Omental fat pad (tissue), 4 donors: ENCODE data around the gene TSHZ3. TPM values are rescaled to one million over a fixed set of nuclear protein-coding genes. Genes with fewer than 3 reads are reported as not detected.

Source experiments
- ATAC-seq: fragments of 150-250 bp; one replicate; pipeline ENCODE4 v1.9.1; 2016; ENCODE audit warnings: mild to moderate bottlenecking, moderate library complexity; ENCODE audit not compliant: low FRiP score
- DNase-seq: peaks from one replicate; pipeline ENCODE4 v3.0.0-alpha.2; 2019; ENCODE audit warnings: low spot score
- CTCF ChIP-seq, 3 donors: fragments of 450-650 bp; IDR thresholded peaks; one replicate each; pipeline ENCODE4 v1.5.1; 2016 to 2017; ENCODE audit warnings: antibody characterized with exemption in 3 of 3, mild to moderate bottlenecking in 3 of 3, moderate library complexity in 2 of 3
- total RNA-seq, 4 donors: library from RNA; depleted of rRNA; stranded (reverse); fragments of >200 nt; gene quantifications; one replicate each; pipeline ENCODE4 v1.1.0, GENCODE V29; 2016

Gene TSHZ3
- total RNA-seq, 4 donors from 2014 or later = 6.3 to 10.6 (median 10.4) TPM

- TF ChIP-seq CTCF (IDR thresholded peaks at IDR 0.05) = no peak
- DNase-seq = no peak
- ATAC-seq = no peak
Measured at GRCh38 chr19:31280287-31281006, 68.8 kb downstream of the TSHZ3 start.

GRCh38 chr19:31279436-31279765 is 69.8 kb downstream of the TSHZ3 start:
- no peak for TF ChIP-seq CTCF (IDR thresholded peaks at IDR 0.05)
- DNase-seq (no peak), ATAC-seq (no peak)

- no peak for TF ChIP-seq CTCF (IDR thresholded peaks at IDR 0.05)
- no peak for DNase-seq
- no peak for ATAC-seq
Measured at GRCh38 chr19:31278555-31279435, 70.4 kb downstream of the TSHZ3 start.

GRCh38 chr19:31277516-31277915 is 71.7 kb downstream of the TSHZ3 start:
- no peak for ATAC-seq
- no peak for DNase-seq
- no peak for TF ChIP-seq CTCF (IDR thresholded peaks at IDR 0.05)

- TF ChIP-seq CTCF (IDR thresholded peaks at IDR 0.05) = no peak
- DNase-seq (no peak), ATAC-seq (no peak)
Measured at GRCh38 chr19:31276831-31277230, 72.4 kb downstream of the TSHZ3 start.

GRCh38 chr19:31275068-31275334 is 74.2 kb downstream of the TSHZ3 start:
- TF ChIP-seq CTCF (IDR thresholded peaks at IDR 0.05) = no peak
- ATAC-seq (no peak), DNase-seq (no peak)
